ENCODE data around the gene FYB1. TPM values are rescaled to one million over a fixed set of nuclear protein-coding genes. Genes with fewer than 3 reads are reported as not detected.

Gene FYB1
- total and polyA plus RNA-seq, 8 donors = 2.0 to 22.9 (median 4.2) TPM

DNA sequence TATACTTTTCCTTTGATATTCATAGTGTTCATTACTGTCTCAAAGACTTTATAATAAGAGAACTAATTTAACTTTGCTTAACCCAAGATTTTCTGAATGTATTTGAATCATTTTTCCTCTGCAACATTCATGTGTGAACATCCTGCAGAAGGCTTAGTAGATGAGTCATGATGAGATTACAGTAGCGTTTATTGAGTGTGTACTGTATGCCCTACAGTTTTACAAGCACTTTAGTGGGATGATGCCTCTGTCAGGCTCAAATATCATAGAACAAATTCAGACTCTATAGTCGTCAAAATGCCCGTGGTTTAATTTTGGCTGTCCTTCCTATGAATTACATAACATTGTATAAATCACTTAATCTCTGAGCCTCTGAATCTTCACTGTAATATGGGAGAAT lies 41.2 kb downstream of the FYB1 start:
- intact Hi-C loops (cut with DNase I; ENCODE audit: low total_unique reads) = no loop called here
- no peaks in the 10 kb centered on the region for H3K27me3 ChIP-seq
- no peaks in the 10 kb centered on the region for H3K9me3 ChIP-seq
- no peaks in the 10 kb centered on the region for H3K36me3 ChIP-seq
- 49 to 62% (median 49%) methylated on average over 3 of the region's 3 CpGs for WGBS, 5 donors
- H3K4me3 ChIP-seq = no peak overlapping the region
- no peak for TF ChIP-seq EP300 (IDR thresholded peaks at IDR 0.05)
- peaks cover 0 to 23% (median 0%) of the 10 kb centered on the region in 4 donors for H3K4me1 ChIP-seq
- peak overlapping the region in 1 of 5 donors; percentile 2 for H3K27ac ChIP-seq
- DNase-seq = no peak

DNA sequence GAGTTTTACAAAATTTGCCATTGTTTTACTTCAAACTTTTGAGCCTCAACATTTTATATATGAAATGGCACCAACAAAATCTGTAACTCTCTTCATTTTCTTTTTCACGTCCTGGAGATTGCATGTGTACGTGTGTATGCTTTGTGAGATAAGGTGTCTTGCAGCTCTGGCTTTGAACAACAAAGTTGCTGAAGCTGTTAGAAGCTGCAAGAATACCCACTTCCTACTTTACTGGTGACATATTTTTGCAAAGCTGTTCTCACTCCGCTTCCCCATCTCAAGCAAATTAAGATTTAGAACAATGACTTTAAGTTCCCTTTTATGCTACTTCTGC lies 41.8 kb downstream of the FYB1 start:
- intact Hi-C loops (cut with DNase I; ENCODE audit: low total_unique reads) = no loop called here

DNA sequence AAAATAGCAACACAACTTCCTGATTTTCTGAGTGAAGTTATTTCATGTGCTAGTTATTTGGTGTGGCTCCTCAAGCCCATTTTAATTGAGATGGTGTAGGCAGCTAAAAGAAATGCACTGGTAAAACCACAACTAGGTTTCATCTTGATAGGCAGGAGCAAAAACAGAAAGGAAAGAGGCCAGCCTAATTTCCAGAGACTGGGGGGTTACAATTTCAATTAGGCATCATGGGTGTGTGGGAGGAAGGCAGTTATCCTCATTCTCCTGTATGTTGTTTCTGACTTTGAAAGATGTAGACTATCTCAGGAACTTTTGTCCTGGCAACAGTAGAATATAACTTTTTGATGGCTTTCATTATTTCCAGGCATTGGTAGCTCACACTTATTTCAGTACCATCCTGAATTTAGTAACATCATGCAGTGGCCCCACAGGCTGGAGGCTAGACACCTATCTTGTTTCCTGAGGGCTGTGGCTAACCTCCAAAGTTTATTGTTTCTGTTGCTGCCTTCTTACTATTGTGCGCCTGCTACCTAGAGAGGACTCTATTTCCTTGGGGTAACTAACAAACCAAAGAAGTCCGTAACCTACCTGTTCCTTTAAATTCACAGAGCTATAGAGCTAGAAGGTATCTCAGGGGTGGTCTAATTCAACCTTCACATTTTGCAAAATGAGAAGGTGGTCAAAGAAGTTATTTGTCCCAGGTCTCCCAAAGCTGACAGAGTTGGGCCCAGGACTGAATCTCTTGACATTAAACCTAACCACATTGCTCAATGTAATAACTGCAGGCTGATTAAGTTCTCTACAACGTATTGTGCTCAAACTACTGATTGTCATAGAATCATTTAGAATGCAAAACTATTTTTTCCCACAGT lies 42.4 kb downstream of the FYB1 start:
- 59 to 77% (median 64%) methylated on average over 3 of the region's 3 CpGs for WGBS, 5 donors
- peaks cover 0 to 23% (median 0%) of the 10 kb centered on the region in 4 donors for H3K4me1 ChIP-seq
- no peaks in the 10 kb centered on the region for H3K9me3 ChIP-seq
- peak overlapping the region in 2 of 5 donors; percentile 2 to 50 for H3K27ac ChIP-seq
- TF ChIP-seq POLR2AphosphoS5 (IDR thresholded peaks at IDR 0.05) (no peak), POLR2A (IDR thresholded peaks at IDR 0.05) (no peak)
- TF ChIP-seq, protein P1, sequence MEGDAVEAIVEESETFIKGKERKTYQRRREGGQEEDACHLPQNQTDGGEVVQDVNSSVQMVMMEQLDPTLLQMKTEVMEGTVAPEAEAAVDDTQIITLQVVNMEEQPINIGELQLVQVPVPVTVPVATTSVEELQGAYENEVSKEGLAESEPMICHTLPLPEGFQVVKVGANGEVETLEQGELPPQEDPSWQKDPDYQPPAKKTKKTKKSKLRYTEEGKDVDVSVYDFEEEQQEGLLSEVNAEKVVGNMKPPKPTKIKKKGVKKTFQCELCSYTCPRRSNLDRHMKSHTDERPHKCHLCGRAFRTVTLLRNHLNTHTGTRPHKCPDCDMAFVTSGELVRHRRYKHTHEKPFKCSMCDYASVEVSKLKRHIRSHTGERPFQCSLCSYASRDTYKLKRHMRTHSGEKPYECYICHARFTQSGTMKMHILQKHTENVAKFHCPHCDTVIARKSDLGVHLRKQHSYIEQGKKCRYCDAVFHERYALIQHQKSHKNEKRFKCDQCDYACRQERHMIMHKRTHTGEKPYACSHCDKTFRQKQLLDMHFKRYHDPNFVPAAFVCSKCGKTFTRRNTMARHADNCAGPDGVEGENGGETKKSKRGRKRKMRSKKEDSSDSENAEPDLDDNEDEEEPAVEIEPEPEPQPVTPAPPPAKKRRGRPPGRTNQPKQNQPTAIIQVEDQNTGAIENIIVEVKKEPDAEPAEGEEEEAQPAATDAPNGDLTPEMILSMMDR (IDR thresholded peaks at IDR 0.05) = no peak
- no peaks in the 10 kb centered on the region for H3K27me3 ChIP-seq
- no peak overlapping the region for H3K4me3 ChIP-seq
- H3K36me3 ChIP-seq = no peaks in the 10 kb centered on the region
- DNase-seq = peak in 1 of 2 donors; percentile 29
- intact Hi-C loops (cut with DNase I; ENCODE audit: low total_unique reads) = no loop called here

More for the DNA sequence above, 41.8 kb downstream of the FYB1 start:
- H3K27ac ChIP-seq = peak overlapping the region in 2 of 5 donors; percentile 2 to 50
- no peaks in the 10 kb centered on the region for H3K36me3 ChIP-seq
- peaks cover 0 to 23% (median 0%) of the 10 kb centered on the region in 4 donors for H3K4me1 ChIP-seq
- 32 to 48% (median 44%) methylated on average over 3 of the region's 3 CpGs for WGBS, 5 donors
- no peaks in the 10 kb centered on the region for H3K27me3 ChIP-seq
- H3K9me3 ChIP-seq = no peaks in the 10 kb centered on the region
- no peak overlapping the region for H3K4me3 ChIP-seq
- peak in 1 of 2 donors; percentile 56 for DNase-seq
- TF ChIP-seq POLR2AphosphoS5 (IDR thresholded peaks at IDR 0.05) = no peak
- no peak for TF ChIP-seq EP300 (IDR thresholded peaks at IDR 0.05)
- no peak for TF ChIP-seq POLR2A (IDR thresholded peaks at IDR 0.05)
- TF ChIP-seq, protein P1 (IDR thresholded peaks at IDR 0.05) = no peak

DNA sequence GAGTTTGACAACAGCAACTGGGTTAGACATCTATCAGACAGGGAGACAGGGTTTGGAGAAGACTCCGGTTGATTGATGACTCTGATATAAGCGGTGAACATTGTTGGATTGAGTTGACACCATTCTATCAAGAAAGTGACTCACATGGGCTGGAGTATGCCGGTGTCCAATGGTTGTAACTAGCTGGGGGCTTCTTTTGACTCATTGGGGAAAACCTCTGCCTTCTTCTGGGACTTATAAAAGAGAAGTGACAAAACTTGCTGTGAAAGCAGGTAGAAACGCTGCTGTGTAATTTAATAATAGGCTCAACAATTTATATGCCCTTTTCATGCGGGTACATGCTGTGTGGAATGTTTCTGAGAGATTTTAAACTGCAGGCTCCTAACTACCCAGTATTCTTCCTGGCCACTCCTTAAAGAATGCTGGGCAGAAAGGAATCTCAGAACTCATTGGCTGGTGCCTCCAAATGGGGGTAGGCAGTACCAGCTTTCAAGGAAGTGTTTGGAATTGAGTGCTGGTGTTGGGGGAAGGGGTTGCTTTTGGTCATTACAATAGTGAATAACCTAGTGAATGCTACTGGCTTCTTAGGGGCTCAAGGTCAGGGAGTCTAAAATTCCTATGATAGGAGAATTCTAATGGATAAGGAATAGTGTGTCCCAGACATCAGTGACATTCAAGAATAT lies 43.9 kb downstream of the FYB1 start:
- H3K27ac ChIP-seq = peak overlapping the region in 2 of 5 donors; percentile 3 to 16
- H3K9me3 ChIP-seq = no peaks in the 10 kb centered on the region

More for the DNA sequence above, 43.9 kb downstream of the FYB1 start:
- Histone ChIP-seq H3K4me1 (peaks cover 0 to 23% (median 0%) of the 10 kb centered on the region in 4 donors), H3K36me3 (no peaks in the 10 kb centered on the region), H3K4me3 (no peak overlapping the region), H3K27me3 (no peaks in the 10 kb centered on the region)
- 76 to 91% (median 89%) methylated on average over 5 of the region's 5 CpGs for WGBS, 5 donors
- TF ChIP-seq, protein P1 (IDR thresholded peaks at IDR 0.05) = no peak
- no peak for TF ChIP-seq POLR2A (IDR thresholded peaks at IDR 0.05)
- DNase-seq = no peak
- intact Hi-C loops (cut with DNase I; ENCODE audit: low total_unique reads) = no loop called here

Measured in stomach (tissue), 9 donors.